WTC11 (cell line): ENCODE measurements around the gene C13orf46. TPM values are rescaled to one million over a fixed set of nuclear protein-coding genes. Genes with fewer than 3 reads are reported as not detected.

Experiments
- ATAC-seq: fragments of 200-7000 bp; cut with Tn5 transposase; 2 replicates; pipeline ENCODE4 v1.10.0; 2021; ENCODE audit warnings: mild to moderate bottlenecking, moderate library complexity
- CTCF ChIA-PET: fragments of 300-600 bp; sonication (Branson Sonifier 250); formaldehyde crosslinking; loops from one replicate; lab custom pipeline; 2021; ENCODE audit warnings: antibody characterized with exemption; lab: Charles Lee
- POLR2A ChIA-PET: fragments of 350-600 bp; sonication (Branson Sonifier 250); formaldehyde crosslinking; loops from one replicate; lab custom pipeline; 2021; ENCODE audit warnings: antibody characterized with exemption; lab: Charles Lee
- DNase-seq: peaks from one replicate; pipeline ENCODE4 v3.0.0; 2021; ENCODE audit warnings: low spot score
- H3K27ac Mint-ChIP-seq: 2 replicates; pipeline ENCODE4 v1.8.0; 2021; ENCODE audit warnings: mixed read lengths
- H3K27me3 Mint-ChIP-seq: 2 replicates; pipeline ENCODE4 v1.8.0; 2021; ENCODE audit warnings: low read depth, mild to moderate bottlenecking, moderate library complexity, mixed read lengths
- H3K36me3 Mint-ChIP-seq: 2 replicates; pipeline ENCODE4 v1.8.0; 2021; ENCODE audit warnings: mixed read lengths
- H3K4me1 Mint-ChIP-seq: 2 replicates; pipeline ENCODE4 v1.8.0; 2022; ENCODE audit warnings: mixed read lengths
- H3K4me3 Mint-ChIP-seq: 2 replicates; pipeline ENCODE4 v1.8.0; 2021; ENCODE audit warnings: mild to moderate bottlenecking, moderate library complexity, mixed read lengths
- H3K9me3 Mint-ChIP-seq: 2 replicates; pipeline ENCODE4 v1.8.0; 2021; ENCODE audit warnings: mixed read lengths
- CREB1 ChIP-seq: sonication (generic); formaldehyde crosslinking; IDR thresholded peaks from 2 replicates; pipeline ENCODE4 v1.8.0; 2023; ENCODE audit warnings: mild to moderate bottlenecking, missing genetic modification reagents
- CREM ChIP-seq: sonication (generic); formaldehyde crosslinking; IDR thresholded peaks from 2 replicates; pipeline ENCODE4 v1.8.1; 2022; ENCODE audit warnings: mild to moderate bottlenecking, missing genetic modification reagents, moderate library complexity
- FOXP1 ChIP-seq: sonication (generic); formaldehyde crosslinking; IDR thresholded peaks from 2 replicates; pipeline ENCODE4 v1.8.0; 2022; ENCODE audit warnings: missing genetic modification reagents, mild to moderate bottlenecking, moderate library complexity, borderline replicate concordance
- HMGA2 ChIP-seq: fragments of 250-450 bp; sonication (Bioruptor Pico); IDR thresholded peaks from 2 replicates; pipeline ENCODE4 v1.4.0; 2021; ENCODE audit warnings: mild to moderate bottlenecking, moderate library complexity
- IRF2 ChIP-seq: sonication (generic); formaldehyde crosslinking; IDR thresholded peaks from 2 replicates; pipeline ENCODE4 v1.8.0; 2022; ENCODE audit warnings: low read depth, missing genetic modification reagents, borderline replicate concordance
- NR2C2 ChIP-seq: sonication (generic); formaldehyde crosslinking; IDR thresholded peaks from 2 replicates; pipeline ENCODE4 v1.8.0; 2022; ENCODE audit warnings: mild to moderate bottlenecking, missing genetic modification reagents
- NR3C1 ChIP-seq: sonication (generic); formaldehyde crosslinking; conservative IDR thresholded peaks from 2 replicates; pipeline ENCODE4 v1.8.1; 2023; ENCODE audit warnings: low read depth, mild to moderate bottlenecking, missing genetic modification reagents
- OVOL2 ChIP-seq: fragments of 250-450 bp; sonication (Bioruptor Pico); IDR thresholded peaks from 2 replicates; pipeline ENCODE4 v1.9.0; 2021; ENCODE audit warnings: mild to moderate bottlenecking, borderline replicate concordance
- PRRX2 ChIP-seq: fragments of 250-450 bp; sonication (Bioruptor Pico); IDR thresholded peaks from 2 replicates; pipeline ENCODE4 v1.8.0; 2021; ENCODE audit warnings: mild to moderate bottlenecking
- RELA ChIP-seq: sonication (generic); formaldehyde crosslinking; IDR thresholded peaks from 2 replicates; pipeline ENCODE4 v1.8.1; 2022; ENCODE audit warnings: missing genetic modification reagents, mild to moderate bottlenecking, borderline replicate concordance
- RORB ChIP-seq: fragments of 250-450 bp; sonication (Bioruptor Pico); IDR thresholded peaks from 2 replicates; pipeline ENCODE4 v1.9.0; 2021; ENCODE audit warnings: mild to moderate bottlenecking
- SMAD3 ChIP-seq: sonication (generic); formaldehyde crosslinking; IDR thresholded peaks from 2 replicates; pipeline ENCODE4 v1.8.0; 2022; ENCODE audit warnings: missing genetic modification reagents, mild to moderate bottlenecking, borderline replicate concordance
- TCF7 ChIP-seq: sonication (generic); formaldehyde crosslinking; IDR thresholded peaks from 2 replicates; pipeline ENCODE4 v1.8.0; 2022; ENCODE audit warnings: mild to moderate bottlenecking, low read depth, missing genetic modification reagents, moderate library complexity
- TEAD1 ChIP-seq: sonication (generic); formaldehyde crosslinking; IDR thresholded peaks from 2 replicates; pipeline ENCODE4 v1.8.0; 2022; ENCODE audit warnings: mild to moderate bottlenecking, missing genetic modification reagents
- ZBTB21 ChIP-seq: sonication (generic); formaldehyde crosslinking; IDR thresholded peaks from 2 replicates; pipeline ENCODE4 v1.8.1; 2023; ENCODE audit warnings: mild to moderate bottlenecking, missing genetic modification reagents, borderline replicate concordance
- ZNF138 ChIP-seq: sonication (generic); formaldehyde crosslinking; conservative IDR thresholded peaks from 2 replicates; pipeline ENCODE4 v1.8.1; 2022; ENCODE audit warnings: mild to moderate bottlenecking, moderate library complexity, missing genetic modification reagents
- ZNF219 ChIP-seq: sonication (generic); formaldehyde crosslinking; IDR thresholded peaks from 2 replicates; pipeline ENCODE4 v1.8.0; 2023; ENCODE audit warnings: missing genetic modification reagents, mild to moderate bottlenecking, borderline replicate concordance
- ZNF263 ChIP-seq: sonication (generic); formaldehyde crosslinking; IDR thresholded peaks from 2 replicates; pipeline ENCODE4 v1.8.1; 2022; ENCODE audit warnings: low read depth, mild to moderate bottlenecking, moderate library complexity, missing genetic modification reagents
- ZNF423 ChIP-seq: fragments of 250-450 bp; sonication (Bioruptor Pico); IDR thresholded peaks from 2 replicates; pipeline ENCODE4 v2.1.2; 2022; ENCODE audit warnings: mild to moderate bottlenecking, moderate library complexity
- ZNF671 ChIP-seq: fragments of 250-450 bp; sonication (Bioruptor Pico); IDR thresholded peaks from 2 replicates; pipeline ENCODE4 v1.8.0; 2021; ENCODE audit warnings: mild to moderate bottlenecking
- total RNA-seq: library from RNA; stranded (reverse); gene quantifications from 3 replicates; pipeline ENCODE4 v1.2.3, GENCODE V29; 2021
- TF ChIP-seq, protein P1 (sequence below): sonication (generic); formaldehyde crosslinking; IDR thresholded peaks from 2 replicates; pipeline ENCODE4 v1.8.0; 2022; ENCODE audit warnings: missing genetic modification reagents
- TF ChIP-seq, protein P2 (sequence below): sonication (generic); formaldehyde crosslinking; IDR thresholded peaks from 2 replicates; pipeline ENCODE4 v1.8.0; 2022; ENCODE audit warnings: mild to moderate bottlenecking, missing genetic modification reagents
- TF ChIP-seq, protein P3 (sequence below): sonication (generic); formaldehyde crosslinking; IDR thresholded peaks from 2 replicates; pipeline ENCODE4 v1.8.0; 2023; ENCODE audit warnings: missing genetic modification reagents, mild to moderate bottlenecking, borderline replicate concordance
- TF ChIP-seq, protein P4 (sequence below): fragments of 200-600 bp; IDR thresholded peaks from 2 replicates; pipeline ENCODE4 v1.8.0; 2022; ENCODE audit warnings: antibody characterized with exemption

The C13orf46 gene
- total RNA-seq, 1 experiment from 2014 or later, result 0.50 TPM

DNA sequence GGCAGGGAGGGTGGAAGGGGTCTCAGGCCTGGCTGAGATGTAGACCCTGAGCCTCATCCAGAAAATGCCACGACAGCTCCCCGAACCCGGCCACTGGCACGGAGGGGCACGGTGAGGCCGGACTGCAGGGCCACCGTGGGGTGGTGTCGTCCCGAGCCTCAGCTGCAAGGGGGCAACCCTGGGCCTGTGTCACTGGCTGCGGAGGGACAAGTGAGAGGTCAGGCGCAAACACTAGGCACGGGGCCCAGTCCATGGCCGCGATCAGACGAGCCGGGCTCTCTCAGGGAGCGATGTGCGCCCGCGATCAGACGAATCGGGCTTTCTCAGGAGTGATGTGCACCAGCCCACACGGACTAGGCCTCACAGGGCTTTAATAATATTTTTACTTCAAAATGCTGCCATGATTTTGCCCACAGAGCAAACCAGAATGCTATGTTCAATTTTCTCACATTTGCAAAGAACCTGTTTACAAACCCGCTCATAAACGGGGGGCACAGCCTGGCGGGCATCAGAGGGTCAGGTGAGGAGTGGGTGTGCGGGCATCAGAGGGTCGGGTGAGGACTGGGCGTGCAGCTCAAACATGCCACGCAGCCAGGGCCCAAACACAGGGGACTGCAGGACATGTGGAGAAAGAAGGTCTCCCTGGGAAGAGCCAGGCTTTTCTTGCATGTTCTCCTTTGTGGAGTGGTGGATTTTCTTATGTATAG is 42.6 kb upstream of the C13orf46 start:
- H3K36me3 Mint-ChIP-seq, result peaks cover 2% of the 10 kb centered on the region; the same call in 1 of the 2 replicates
- no peaks in the 10 kb centered on the region for H3K4me1 Mint-ChIP-seq
- ATAC-seq (no peak), DNase-seq (no peak)
- H3K27ac Mint-ChIP-seq, result peak overlapping the region; percentile 51; the same call in 1 of the 2 replicates
- CTCF ChIA-PET, result interaction anchor here (0.6 to 2.2 kb wide), 15 partner anchors 9 to 496 kb away, joined by 3 to 10 read pairs (median 3); no protein-coding TSS in a partner anchor
- H3K9me3 Mint-ChIP-seq, result no peaks in the 10 kb centered on the region
- no peaks in the 10 kb centered on the region for H3K27me3 Mint-ChIP-seq
- POLR2A ChIA-PET, result no interaction called here
- H3K4me3 Mint-ChIP-seq, result no peak overlapping the region
- TF ChIP-seq HMGA2 (CRISPR knock-in tag), result no peak
- no peak for TF ChIP-seq ZNF671
- TF ChIP-seq TEAD1, result no peak
- TF ChIP-seq ZNF423 (CRISPR knock-in tag), result no peak
- TF ChIP-seq, protein P1, sequence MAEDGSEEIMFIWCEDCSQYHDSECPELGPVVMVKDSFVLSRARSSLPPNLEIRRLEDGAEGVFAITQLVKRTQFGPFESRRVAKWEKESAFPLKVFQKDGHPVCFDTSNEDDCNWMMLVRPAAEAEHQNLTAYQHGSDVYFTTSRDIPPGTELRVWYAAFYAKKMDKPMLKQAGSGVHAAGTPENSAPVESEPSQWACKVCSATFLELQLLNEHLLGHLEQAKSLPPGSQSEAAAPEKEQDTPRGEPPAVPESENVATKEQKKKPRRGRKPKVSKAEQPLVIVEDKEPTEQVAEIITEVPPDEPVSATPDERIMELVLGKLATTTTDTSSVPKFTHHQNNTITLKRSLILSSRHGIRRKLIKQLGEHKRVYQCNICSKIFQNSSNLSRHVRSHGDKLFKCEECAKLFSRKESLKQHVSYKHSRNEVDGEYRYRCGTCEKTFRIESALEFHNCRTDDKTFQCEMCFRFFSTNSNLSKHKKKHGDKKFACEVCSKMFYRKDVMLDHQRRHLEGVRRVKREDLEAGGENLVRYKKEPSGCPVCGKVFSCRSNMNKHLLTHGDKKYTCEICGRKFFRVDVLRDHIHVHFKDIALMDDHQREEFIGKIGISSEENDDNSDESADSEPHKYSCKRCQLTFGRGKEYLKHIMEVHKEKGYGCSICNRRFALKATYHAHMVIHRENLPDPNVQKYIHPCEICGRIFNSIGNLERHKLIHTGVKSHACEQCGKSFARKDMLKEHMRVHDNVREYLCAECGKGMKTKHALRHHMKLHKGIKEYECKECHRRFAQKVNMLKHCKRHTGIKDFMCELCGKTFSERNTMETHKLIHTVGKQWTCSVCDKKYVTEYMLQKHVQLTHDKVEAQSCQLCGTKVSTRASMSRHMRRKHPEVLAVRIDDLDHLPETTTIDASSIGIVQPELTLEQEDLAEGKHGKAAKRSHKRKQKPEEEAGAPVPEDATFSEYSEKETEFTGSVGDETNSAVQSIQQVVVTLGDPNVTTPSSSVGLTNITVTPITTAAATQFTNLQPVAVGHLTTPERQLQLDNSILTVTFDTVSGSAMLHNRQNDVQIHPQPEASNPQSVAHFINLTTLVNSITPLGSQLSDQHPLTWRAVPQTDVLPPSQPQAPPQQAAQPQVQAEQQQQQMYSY, result no peak
- TF ChIP-seq RORB (CRISPR knock-in tag), result no peak
- TF ChIP-seq ZNF138 (CRISPR knock-in tag), result no peak
- TF ChIP-seq ZNF219, result no peak
- no peak for TF ChIP-seq SMAD3 (CRISPR knock-in tag)
- TF ChIP-seq, protein P2, sequence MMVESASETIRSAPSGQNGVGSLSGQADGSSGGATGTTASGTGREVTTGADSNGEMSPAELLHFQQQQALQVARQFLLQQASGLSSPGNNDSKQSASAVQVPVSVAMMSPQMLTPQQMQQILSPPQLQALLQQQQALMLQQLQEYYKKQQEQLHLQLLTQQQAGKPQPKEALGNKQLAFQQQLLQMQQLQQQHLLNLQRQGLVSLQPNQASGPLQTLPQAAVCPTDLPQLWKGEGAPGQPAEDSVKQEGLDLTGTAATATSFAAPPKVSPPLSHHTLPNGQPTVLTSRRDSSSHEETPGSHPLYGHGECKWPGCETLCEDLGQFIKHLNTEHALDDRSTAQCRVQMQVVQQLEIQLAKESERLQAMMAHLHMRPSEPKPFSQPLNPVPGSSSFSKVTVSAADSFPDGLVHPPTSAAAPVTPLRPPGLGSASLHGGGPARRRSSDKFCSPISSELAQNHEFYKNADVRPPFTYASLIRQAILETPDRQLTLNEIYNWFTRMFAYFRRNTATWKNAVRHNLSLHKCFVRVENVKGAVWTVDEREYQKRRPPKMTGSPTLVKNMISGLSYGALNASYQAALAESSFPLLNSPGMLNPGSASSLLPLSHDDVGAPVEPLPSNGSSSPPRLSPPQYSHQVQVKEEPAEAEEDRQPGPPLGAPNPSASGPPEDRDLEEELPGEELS (CRISPR knock-in tag), result no peak
- TF ChIP-seq, protein P3, sequence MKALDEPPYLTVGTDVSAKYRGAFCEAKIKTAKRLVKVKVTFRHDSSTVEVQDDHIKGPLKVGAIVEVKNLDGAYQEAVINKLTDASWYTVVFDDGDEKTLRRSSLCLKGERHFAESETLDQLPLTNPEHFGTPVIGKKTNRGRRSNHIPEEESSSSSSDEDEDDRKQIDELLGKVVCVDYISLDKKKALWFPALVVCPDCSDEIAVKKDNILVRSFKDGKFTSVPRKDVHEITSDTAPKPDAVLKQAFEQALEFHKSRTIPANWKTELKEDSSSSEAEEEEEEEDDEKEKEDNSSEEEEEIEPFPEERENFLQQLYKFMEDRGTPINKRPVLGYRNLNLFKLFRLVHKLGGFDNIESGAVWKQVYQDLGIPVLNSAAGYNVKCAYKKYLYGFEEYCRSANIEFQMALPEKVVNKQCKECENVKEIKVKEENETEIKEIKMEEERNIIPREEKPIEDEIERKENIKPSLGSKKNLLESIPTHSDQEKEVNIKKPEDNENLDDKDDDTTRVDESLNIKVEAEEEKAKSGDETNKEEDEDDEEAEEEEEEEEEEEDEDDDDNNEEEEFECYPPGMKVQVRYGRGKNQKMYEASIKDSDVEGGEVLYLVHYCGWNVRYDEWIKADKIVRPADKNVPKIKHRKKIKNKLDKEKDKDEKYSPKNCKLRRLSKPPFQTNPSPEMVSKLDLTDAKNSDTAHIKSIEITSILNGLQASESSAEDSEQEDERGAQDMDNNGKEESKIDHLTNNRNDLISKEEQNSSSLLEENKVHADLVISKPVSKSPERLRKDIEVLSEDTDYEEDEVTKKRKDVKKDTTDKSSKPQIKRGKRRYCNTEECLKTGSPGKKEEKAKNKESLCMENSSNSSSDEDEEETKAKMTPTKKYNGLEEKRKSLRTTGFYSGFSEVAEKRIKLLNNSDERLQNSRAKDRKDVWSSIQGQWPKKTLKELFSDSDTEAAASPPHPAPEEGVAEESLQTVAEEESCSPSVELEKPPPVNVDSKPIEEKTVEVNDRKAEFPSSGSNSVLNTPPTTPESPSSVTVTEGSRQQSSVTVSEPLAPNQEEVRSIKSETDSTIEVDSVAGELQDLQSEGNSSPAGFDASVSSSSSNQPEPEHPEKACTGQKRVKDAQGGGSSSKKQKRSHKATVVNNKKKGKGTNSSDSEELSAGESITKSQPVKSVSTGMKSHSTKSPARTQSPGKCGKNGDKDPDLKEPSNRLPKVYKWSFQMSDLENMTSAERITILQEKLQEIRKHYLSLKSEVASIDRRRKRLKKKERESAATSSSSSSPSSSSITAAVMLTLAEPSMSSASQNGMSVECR, result no peak
- no peak for TF ChIP-seq ZBTB21 (CRISPR knock-in tag)
- no peak for TF ChIP-seq TCF7 (CRISPR knock-in tag)
- TF ChIP-seq PRRX2, result no peak

DNA sequence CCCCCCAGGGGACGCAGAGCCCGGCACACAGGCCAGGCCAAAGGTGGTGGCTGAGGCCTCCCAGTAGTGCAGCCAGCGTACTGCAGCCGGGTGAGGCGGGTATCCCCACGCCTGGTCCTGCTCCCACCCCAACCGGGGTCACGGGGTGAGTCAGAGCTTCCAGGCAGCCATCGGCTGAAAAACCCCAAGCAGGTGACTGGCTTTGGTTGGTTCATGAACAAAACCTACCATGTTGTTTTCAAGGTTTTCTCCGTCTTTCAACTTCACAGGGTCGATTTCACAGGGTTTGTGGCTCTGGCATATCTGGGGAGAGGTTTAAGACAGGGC is 42.1 kb upstream of the C13orf46 start:
- peaks cover 2% of the 10 kb centered on the region for H3K36me3 Mint-ChIP-seq
- ATAC-seq (no peak), DNase-seq (no peak)
- H3K9me3 Mint-ChIP-seq, result no peaks in the 10 kb centered on the region
- H3K4me1 Mint-ChIP-seq, result no peaks in the 10 kb centered on the region
- ChIA-PET CTCF (interaction anchor here (1.1 to 2.2 kb wide), 4 partner anchors 9 to 94 kb away, joined by 3 to 8 read pairs (median 4); no protein-coding TSS in a partner anchor), POLR2A (no interaction called here)
- no peaks in the 10 kb centered on the region for H3K27me3 Mint-ChIP-seq
- no peak overlapping the region for H3K27ac Mint-ChIP-seq
- no peak overlapping the region for H3K4me3 Mint-ChIP-seq
- TF ChIP-seq RELA (CRISPR knock-in tag) (no peak), FOXP1 (CRISPR knock-in tag) (no peak), ZNF219 (no peak), ZNF263 (CRISPR knock-in tag) (no peak), RORB (CRISPR knock-in tag) (no peak), CREB1 (no peak), NR3C1 (CRISPR knock-in tag) (no peak), OVOL2 (CRISPR knock-in tag) (no peak), HMGA2 (CRISPR knock-in tag) (no peak), IRF2 (CRISPR knock-in tag) (no peak), NR2C2 (CRISPR knock-in tag) (no peak), CREM (no peak)
- TF ChIP-seq, protein P4, sequence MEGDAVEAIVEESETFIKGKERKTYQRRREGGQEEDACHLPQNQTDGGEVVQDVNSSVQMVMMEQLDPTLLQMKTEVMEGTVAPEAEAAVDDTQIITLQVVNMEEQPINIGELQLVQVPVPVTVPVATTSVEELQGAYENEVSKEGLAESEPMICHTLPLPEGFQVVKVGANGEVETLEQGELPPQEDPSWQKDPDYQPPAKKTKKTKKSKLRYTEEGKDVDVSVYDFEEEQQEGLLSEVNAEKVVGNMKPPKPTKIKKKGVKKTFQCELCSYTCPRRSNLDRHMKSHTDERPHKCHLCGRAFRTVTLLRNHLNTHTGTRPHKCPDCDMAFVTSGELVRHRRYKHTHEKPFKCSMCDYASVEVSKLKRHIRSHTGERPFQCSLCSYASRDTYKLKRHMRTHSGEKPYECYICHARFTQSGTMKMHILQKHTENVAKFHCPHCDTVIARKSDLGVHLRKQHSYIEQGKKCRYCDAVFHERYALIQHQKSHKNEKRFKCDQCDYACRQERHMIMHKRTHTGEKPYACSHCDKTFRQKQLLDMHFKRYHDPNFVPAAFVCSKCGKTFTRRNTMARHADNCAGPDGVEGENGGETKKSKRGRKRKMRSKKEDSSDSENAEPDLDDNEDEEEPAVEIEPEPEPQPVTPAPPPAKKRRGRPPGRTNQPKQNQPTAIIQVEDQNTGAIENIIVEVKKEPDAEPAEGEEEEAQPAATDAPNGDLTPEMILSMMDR, result no peak
